SIG-M5 treated with dmso at 0.1 percent for 504 hours (cell line): ENCODE data around the gene CCDC66.
"Not testable (repeated sequence)": the region's sequence is repeated elsewhere in the genome, so short reads cannot be mapped to it uniquely, and the experiment has no call there.

Experiments
- DNase-seq: peaks from one replicate; lab custom pipeline; 2025; ENCODE audit not compliant: unreplicated experiment; lab: John Stamatoyannopoulos, UW

CCDC66 gene

GRCh38 chr3:56556908-56557830 lies at the start of gene CCDC66:
Gene CCDC66 (plus strand): TSS chr3:56557175. CDS start chr3:56557243, 68 bp downstream.
- peak; percentile 93 for DNase-seq

- DNase-seq, result no peak
Measured at GRCh38 chr3:56519641-56520040, 37.3 kb upstream of the CCDC66 start.

DNA sequence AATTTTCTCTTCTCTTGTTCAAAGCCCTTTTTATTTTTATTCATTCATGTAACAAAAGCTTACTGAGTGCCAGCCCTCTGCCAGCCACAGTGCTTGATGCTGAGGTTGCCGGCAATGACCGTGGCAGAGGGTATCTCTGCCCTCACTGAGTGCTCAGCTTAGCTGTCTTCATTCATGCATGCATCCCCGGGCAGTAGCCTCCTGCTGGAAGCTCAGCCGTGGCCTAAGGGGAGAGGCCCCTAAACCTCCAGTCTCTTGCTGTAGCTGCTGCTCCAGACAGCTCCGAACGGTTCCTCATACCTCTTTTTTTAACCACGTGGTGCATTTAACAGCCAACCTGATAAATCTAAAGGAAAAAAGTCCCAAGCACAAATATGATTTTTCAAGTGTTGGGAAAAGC lies 34.6 kb upstream of the CCDC66 start:
- no peak for DNase-seq

GRCh38 chr3:56525291-56525690 lies 31.7 kb upstream of the CCDC66 start:
- no peak for DNase-seq

DNA sequence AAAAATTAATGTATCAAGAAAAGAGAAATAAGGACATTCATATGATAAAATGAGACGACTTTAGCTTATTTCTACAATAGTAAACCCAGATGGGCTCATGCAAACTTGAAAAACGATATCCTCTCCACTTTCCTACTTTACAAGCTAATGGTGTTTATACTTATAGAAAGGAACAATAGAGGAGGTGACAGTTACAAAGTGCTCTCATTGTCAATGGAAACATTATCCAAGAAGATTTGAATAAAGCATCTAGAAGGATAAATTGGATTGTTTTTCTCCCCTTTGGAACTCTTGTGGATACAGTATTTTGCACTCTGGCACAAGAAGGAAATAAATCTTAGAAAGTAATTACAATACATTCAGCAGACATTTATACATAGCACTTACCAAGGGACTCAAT lies 20.2 kb upstream of the CCDC66 start:
- DNase-seq, result no peak

GRCh38 chr3:56547486-56547885 lies 9.5 kb upstream of the CCDC66 start:
- no peak for DNase-seq

GRCh38 chr3:56557831-56558170 lies 826 bp downstream of the CCDC66 start:
- DNase-seq, result no peak

GRCh38 chr3:56573501-56573900 lies 16.5 kb downstream of the CCDC66 start:
- DNase-seq, result no peak

DNA sequence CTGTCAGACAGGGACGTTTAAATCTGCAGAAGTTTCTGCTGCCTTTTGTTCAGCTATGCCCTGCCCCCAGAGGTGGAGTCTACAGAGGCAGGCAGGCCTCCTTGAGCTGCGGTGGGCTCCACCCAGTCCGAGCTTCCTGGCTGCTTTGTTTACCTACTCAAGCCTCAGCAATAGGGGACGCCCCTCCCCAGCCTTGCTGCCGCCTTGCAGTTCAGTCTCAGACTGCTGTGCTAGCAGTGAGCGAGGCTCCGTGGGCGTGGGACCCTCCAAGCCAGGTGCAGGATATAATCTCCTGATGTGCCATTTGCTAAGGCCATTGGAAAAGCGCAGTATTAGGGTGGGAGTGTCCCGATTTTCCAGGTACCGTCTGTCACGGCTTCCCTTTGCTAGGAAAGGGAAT lies 25.0 kb downstream of the CCDC66 start:
- not testable (repeated sequence) for DNase-seq

GRCh38 chr3:56584275-56584674 lies 27.3 kb downstream of the CCDC66 start:
- DNase-seq, result not testable (repeated sequence)

GRCh38 chr3:56590814-56591213 lies 33.8 kb downstream of the CCDC66 start:
- no peak for DNase-seq

DNA sequence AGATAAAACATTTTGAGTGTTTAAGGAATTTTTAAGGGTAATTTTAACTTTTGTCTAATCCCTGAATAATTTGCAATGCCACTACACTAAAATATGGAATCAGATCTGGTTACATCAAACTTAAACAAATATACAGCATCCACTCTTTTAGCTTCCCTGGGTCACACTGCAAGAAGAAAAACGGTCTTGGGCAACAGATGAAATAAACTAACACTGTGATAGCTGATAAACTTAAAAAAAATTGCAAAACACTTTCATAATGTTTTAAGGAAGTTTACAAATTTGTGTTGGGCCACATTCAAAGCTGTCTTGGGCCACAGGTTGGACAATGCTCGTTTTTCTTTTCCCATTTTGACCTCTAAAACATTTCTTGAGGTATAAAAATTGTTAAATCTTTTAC lies 34.3 kb downstream of the CCDC66 start:
- peak; percentile 57 for DNase-seq

DNA sequence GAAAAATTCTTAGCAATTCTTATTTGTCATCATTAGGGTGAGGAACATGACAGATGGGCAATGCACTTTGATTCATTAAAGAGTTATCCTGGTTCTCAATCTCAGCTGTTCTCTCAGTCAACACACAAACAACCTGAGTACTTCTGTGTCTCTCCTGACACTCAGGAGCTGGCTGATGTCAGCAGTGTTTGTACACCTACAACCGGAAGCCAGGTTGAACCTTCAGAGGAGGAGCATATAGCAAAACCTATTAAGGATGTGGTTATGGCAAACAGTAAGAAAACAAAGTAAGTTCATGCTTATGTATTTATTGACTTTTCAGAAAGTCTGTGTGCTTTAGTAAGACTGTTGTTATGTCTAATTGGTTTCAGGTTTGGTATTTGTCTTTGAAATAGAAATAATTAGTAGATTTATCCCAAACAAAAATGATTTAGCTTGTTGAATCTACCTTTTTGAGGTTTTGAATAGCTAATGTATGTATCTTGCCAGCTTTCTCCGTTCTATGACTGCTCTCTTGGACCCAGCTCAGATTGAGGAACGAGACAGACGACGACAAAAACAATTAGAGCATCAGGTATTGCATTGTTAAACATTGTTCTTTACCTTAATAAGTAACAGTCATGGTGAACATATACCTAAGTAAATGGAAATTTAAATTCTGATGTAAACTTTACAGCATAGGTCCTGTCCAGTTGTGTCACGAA lies 36.6 kb downstream of the CCDC66 start:
- no peak for DNase-seq

GRCh38 chr3:56595975-56596840 lies 39.2 kb downstream of the CCDC66 start:
- no peak for DNase-seq

DNA sequence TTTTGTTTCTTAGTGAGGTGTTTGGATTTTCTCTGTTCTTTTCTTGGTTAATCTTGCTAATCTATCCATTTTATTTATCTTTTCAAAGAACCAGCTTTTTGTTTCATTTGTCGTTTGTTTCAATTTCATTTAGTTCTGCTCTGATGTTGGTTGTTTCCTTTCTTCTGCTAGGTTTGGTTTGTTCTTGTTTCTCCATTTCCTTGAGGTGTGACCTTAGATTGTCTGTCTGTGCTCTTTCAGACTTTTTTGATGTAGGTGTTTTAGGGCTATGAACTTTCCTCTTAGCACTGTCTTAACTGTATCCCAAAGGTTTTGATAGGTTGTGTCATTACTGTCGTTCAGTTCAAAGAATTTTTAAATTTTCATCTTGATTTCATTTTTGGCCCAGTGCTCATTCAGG lies 51.5 kb downstream of the CCDC66 start:
- not testable (repeated sequence) for DNase-seq

GRCh38 chr3:56610669-56611335 lies 53.8 kb downstream of the CCDC66 start:
- DNase-seq, result no peak

- no peak for DNase-seq
Measured at GRCh38 chr3:56611364-56611763, 54.4 kb downstream of the CCDC66 start.

DNA sequence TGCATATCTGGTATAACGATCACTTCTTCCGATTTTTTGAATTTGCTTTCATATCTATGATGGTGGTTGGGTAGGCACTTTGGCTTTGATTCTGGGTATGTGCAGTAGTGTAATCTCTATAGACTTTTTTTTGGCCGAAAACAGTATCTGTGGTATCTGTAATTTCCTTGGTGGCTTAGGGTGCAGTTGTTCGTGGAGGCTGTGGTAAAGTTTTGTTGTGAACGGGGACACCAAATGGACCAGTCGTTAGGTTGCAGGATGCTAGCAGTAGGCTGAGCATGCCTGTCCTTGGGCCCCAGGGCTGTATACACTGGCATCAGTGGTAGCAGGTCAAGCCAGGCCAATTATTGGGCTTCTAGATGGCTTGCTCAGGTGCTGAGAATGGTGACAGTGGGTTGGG lies 55.2 kb downstream of the CCDC66 start:
- no peak for DNase-seq

DNA sequence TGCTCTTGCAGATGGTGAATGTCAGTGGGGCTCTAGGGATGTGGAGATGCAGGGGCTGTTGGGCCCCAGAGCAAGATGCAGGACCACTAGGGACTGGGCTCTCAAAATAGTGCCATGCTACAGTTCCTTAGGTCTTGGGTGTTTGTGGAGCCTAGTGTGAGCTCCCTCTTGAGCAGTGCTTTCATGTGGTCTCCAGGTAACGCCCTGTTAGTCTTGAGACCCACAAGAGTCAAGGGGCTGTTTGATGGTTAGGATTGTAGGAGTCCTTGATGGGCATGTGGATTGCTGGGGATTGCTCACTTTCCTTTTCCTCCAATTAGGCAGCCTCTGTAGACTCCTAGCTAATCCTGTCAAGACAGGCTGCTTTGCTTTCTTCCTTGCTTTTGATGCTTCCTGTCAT lies 56.0 kb downstream of the CCDC66 start:
- no peak for DNase-seq

- no peak for DNase-seq
Measured at GRCh38 chr3:56616478-56617006, 59.6 kb downstream of the CCDC66 start.

DNA sequence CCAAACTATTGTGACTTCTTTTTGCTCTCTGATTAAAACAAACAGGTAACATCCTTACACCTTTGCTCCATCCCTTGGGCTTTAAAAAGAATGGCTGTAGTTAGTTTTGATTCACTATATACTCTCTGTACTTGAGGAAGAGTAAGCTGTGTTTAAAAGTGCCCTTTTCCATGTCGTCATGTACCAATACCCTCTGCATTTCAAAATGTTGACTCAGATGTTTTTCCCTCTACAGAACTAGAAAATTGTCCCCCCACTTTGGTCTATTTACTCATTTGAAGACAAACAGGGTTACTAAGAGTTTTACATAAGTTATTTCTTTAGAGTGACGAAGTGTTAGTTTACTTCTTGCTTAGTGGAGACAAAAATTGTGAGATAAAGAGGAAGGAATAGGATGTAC lies 63.4 kb downstream of the CCDC66 start:
- no peak for DNase-seq
